GM12878 (cell line): Measurements from ENCODE around the gene MED22. TPM values are rescaled to one million over a fixed set of nuclear protein-coding genes. Genes with fewer than 3 reads are reported as not detected.

Source experiments
- CHD4 ChIP-seq: fragments of 200-600 bp; sonication (generic); IDR thresholded peaks from 2 replicates; pipeline ENCODE4 v1.6.1; 2016; ENCODE audit warnings: mild to moderate bottlenecking
- CREM ChIP-seq: IDR thresholded peaks from 2 replicates; pipeline ENCODE4 v1.6.1; 2014; ENCODE audit warnings: antibody characterized with exemption, low read depth
- E2F4 ChIP-seq: IDR thresholded peaks from 2 replicates; pipeline ENCODE4 v1.6.1; 2012; ENCODE audit warnings: low read depth, low read length, improper control_type of control experiment
- EED ChIP-seq: sonication (generic); IDR thresholded peaks from 2 replicates; pipeline ENCODE4 v1.6.1; 2016; ENCODE audit warnings: antibody characterized with exemption, low read depth
- HDAC2 ChIP-seq: fragments of 200-600 bp; sonication (generic); IDR thresholded peaks from 2 replicates; pipeline ENCODE4 v1.6.1; 2017
- HSF1 ChIP-seq: fragments of 150-350 bp; IDR thresholded peaks from 2 replicates; pipeline ENCODE4 v1.6.1; 2014; ENCODE audit warnings: mild to moderate bottlenecking, low read depth, low read length
- KAT2A ChIP-seq: conservative IDR thresholded peaks from 2 replicates; pipeline ENCODE4 v1.6.1; 2011; ENCODE audit warnings: low read depth, low read length; ENCODE audit not compliant: control insufficient read depth
- KLF5 ChIP-seq: fragments of 450-650 bp; IDR thresholded peaks from 2 replicates; pipeline ENCODE4 v1.6.1; 2014; ENCODE audit warnings: mild to moderate bottlenecking; ENCODE audit not compliant: partially characterized antibody
- LARP7 ChIP-seq: fragments of 450-650 bp; IDR thresholded peaks from 2 replicates; pipeline ENCODE4 v1.6.1; 2017; ENCODE audit warnings: mild to moderate bottlenecking
- MAX ChIP-seq: IDR thresholded peaks from 2 replicates; pipeline ENCODE4 v1.6.1; 2012; ENCODE audit warnings: low read depth, low read length, improper control_type of control experiment
- MEF2B ChIP-seq: fragments of 450-650 bp; IDR thresholded peaks from 2 replicates; pipeline ENCODE4 v1.6.1; 2018; ENCODE audit warnings: mild to moderate bottlenecking, moderate library complexity; ENCODE audit not compliant: partially characterized antibody, poor library complexity, severe bottlenecking
- NFYA ChIP-seq: IDR thresholded peaks from 2 replicates; pipeline ENCODE4 v1.6.1; 2011; ENCODE audit warnings: low read depth, mild to moderate bottlenecking, low read length, improper control_type of control experiment, borderline replicate concordance
- NFYB ChIP-seq: IDR thresholded peaks from 2 replicates; pipeline ENCODE4 v1.6.1; 2011; ENCODE audit warnings: low read depth, mild to moderate bottlenecking, low read length, improper control_type of control experiment, moderate library complexity; ENCODE audit not compliant: insufficient read depth
- POLR2AphosphoS5 ChIP-seq: IDR thresholded peaks from 2 replicates; pipeline ENCODE4 v1.6.1; 2011; ENCODE audit warnings: mild to moderate bottlenecking, low read length, inconsistent platforms
- RBBP5 ChIP-seq: fragments of 200-600 bp; sonication (generic); conservative IDR thresholded peaks from 2 replicates; pipeline ENCODE4 v1.6.1; 2016
- SMAD1 ChIP-seq: fragments of 450-650 bp; IDR thresholded peaks from 2 replicates; pipeline ENCODE4 v1.6.1; 2018; ENCODE audit warnings: mild to moderate bottlenecking, low read depth; ENCODE audit not compliant: partially characterized antibody
- SMARCA5 ChIP-seq: fragments of 450-650 bp; IDR thresholded peaks from 2 replicates; pipeline ENCODE4 v1.6.1; 2017; ENCODE audit warnings: mild to moderate bottlenecking
- ZBTB11 ChIP-seq: fragments of 450-650 bp; formaldehyde crosslinking; IDR thresholded peaks from 2 replicates; pipeline ENCODE4 v1.5.0; 2022; ENCODE audit warnings: mild to moderate bottlenecking, missing genetic modification characterization
- ZNF384 ChIP-seq: IDR thresholded peaks from 2 replicates; pipeline ENCODE4 v1.6.1; 2012; ENCODE audit warnings: low read depth, mild to moderate bottlenecking, low read length, improper control_type of control experiment, borderline replicate concordance
- ZNF622 ChIP-seq: fragments of 450-650 bp; IDR thresholded peaks from 2 replicates; pipeline ENCODE4 v1.6.1; 2017; ENCODE audit warnings: mild to moderate bottlenecking, inconsistent platforms
- polyA plus RNA-seq, 11 experiments: library from polyadenylated mRNA; depleted of rRNA in 4 of 11; unstranded in 6 of 11; stranded (reverse) in 5 of 11; fragments of >200 nt; fragmentation: Nextera tagmentation in 4 of 11; fragmentation: Illumina TruSeq in 1 of 11; extraction: Ambion mirVana in 4 of 11; extraction: Trizol in 1 of 11; gene quantifications; 1 replicate in 1 of 11; 2 replicates in 10 of 11; pipeline versions ENCODE4 v1.2.1 to v1.2.3, GENCODE V29; 2011 to 2016; ENCODE audit warnings: inconsistent platforms in 2 of 11, missing spikeins in 2 of 11, low read depth in 1 of 11
- total RNA-seq, 4 experiments: library from RNA; depleted of rRNA in 3 of 4; stranded (reverse); fragments of >200 nt in 3 of 4; fragmentation: Illumina TruSeq in 1 of 4; extraction: Trizol in 1 of 4; gene quantifications; 2 replicates each; pipeline versions ENCODE4 v1.2.1 to v1.2.3, GENCODE V29; 2013 to 2021
- TF ChIP-seq, protein P1 (sequence below): fragments of 450-650 bp; IDR thresholded peaks from 2 replicates; pipeline ENCODE4 v1.6.1; 2016; ENCODE audit warnings: mild to moderate bottlenecking
- TF ChIP-seq, protein P2 (sequence below): fragments of 450-650 bp; conservative IDR thresholded peaks from 2 replicates; pipeline ENCODE4 v1.6.1; 2017; ENCODE audit warnings: mild to moderate bottlenecking, moderate library complexity

Gene MED22
- total and polyA plus RNA-seq, 10 of the 15 experiments (the other 5 are each of a cell fraction or from before 2014, with no cell fraction given): 1.4 to 42.1 (median 24.6) TPM

DNA sequence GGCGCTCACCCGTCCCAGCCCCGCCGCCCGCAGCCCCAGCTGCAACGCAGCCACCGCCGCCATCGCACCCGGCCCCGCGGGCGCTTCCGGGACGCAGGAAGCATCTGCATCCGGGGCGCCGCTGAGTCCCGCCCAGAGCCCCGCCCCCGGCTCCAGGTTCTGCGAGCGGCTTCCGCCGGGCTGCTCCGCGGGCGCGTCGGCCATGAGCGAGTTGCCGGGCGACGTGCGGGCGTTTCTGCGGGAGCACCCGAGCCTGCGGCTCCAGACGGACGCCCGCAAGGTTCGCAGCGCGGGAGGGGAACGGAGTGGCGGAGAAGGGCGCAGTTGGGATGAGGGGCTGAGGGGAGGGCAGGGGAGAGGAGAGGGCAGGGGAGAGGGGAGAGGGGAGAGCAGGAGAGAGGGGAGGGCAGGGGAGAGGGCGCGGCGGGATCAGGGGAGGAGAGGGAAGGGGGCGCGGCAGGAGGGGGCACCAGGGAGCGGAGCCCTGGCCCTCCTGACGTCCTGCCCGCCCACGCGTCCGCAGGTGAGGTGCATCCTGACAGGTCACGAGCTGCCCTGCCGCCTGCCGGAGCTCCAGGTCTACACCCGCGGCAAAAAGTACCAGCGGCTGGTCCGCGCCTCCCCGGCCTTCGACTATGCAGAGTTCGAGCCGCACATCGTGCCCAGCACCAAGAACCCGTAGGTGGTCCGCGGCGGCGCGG lies 8.6 kb upstream of the MED22 start, which contains the start of the genes SURF1 and SURF2 (continued):
- TF ChIP-seq HDAC2 (no peak), MAX (peak; percentile 69; the same call in 1 of the 2 replicates), ZNF384 (no peak), NFYB (no peak), HSF1 (no peak), RBBP5 (no peak), NFYA (no peak), KAT2A (no peak), SMARCA5 (no peak), LARP7 (no peak), CHD4 (no peak), KLF5 (no peak), CREM (peak; percentile 21; the same call in 1 of the 2 replicates), MEF2B (no peak), POLR2AphosphoS5 (peak; percentile 53; the same call in 1 of the 2 replicates), ZBTB11 (CRISPR knock-in tag) (no peak), EED (no peak), ZNF622 (no peak), E2F4 (no peak), SMAD1 (no peak)
- TF ChIP-seq, protein P1, sequence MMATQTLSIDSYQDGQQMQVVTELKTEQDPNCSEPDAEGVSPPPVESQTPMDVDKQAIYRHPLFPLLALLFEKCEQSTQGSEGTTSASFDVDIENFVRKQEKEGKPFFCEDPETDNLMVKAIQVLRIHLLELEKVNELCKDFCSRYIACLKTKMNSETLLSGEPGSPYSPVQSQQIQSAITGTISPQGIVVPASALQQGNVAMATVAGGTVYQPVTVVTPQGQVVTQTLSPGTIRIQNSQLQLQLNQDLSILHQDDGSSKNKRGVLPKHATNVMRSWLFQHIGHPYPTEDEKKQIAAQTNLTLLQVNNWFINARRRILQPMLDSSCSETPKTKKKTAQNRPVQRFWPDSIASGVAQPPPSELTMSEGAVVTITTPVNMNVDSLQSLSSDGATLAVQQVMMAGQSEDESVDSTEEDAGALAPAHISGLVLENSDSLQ: peak; percentile 42; the same call in 1 of the 2 replicates
- TF ChIP-seq, protein P2, sequence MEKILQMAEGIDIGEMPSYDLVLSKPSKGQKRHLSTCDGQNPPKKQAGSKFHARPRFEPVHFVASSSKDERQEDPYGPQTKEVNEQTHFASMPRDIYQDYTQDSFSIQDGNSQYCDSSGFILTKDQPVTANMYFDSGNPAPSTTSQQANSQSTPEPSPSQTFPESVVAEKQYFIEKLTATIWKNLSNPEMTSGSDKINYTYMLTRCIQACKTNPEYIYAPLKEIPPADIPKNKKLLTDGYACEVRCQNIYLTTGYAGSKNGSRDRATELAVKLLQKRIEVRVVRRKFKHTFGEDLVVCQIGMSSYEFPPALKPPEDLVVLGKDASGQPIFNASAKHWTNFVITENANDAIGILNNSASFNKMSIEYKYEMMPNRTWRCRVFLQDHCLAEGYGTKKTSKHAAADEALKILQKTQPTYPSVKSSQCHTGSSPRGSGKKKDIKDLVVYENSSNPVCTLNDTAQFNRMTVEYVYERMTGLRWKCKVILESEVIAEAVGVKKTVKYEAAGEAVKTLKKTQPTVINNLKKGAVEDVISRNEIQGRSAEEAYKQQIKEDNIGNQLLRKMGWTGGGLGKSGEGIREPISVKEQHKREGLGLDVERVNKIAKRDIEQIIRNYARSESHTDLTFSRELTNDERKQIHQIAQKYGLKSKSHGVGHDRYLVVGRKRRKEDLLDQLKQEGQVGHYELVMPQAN: no peak; the same call in 1 of the 2 replicates
